OCI-LY7 (cell line): ENCODE data around the gene INPP4A. TPM values are rescaled to one million over a fixed set of nuclear protein-coding genes. Genes with fewer than 3 reads are reported as not detected.

Experiments used
- BruUV-seq: library from RNA; stranded (reverse); fragments of 400-500 nt; replicated peaks from 2 replicates; lab custom pipeline; 2021; lab: Mats Ljungman, UMichigan
- CTCF ChIA-PET: fragments of 300-600 bp; sonication (Branson Sonifier 250); formaldehyde crosslinking; loops from one replicate; lab custom pipeline; 2022; ENCODE audit warnings: antibody characterized with exemption; ENCODE audit not compliant: unreplicated experiment; lab: Charles Lee
- POLR2A ChIA-PET: fragments of 300-600 bp; sonication (Branson Sonifier 250); formaldehyde crosslinking; loops from one replicate; lab custom pipeline; 2022; ENCODE audit warnings: antibody characterized with exemption; lab: Charles Lee
- DNase-seq: peaks from one replicate; pipeline ENCODE4 v3.0.0-alpha.2; 2015; ENCODE audit warnings: low spot score
- H2AFZ ChIP-seq: fragments of 200-600 bp; sonication (generic), shearing (Covaris generic); 2 replicates; pipeline ENCODE4 v1.6.1; 2014; ENCODE audit warnings: mild to moderate bottlenecking, antibody characterized with exemption, low read length, moderate library complexity
- H3K27ac ChIP-seq: fragments of 200-600 bp; sonication (generic); 2 replicates; pipeline ENCODE4 v1.5.1; 2014; ENCODE audit warnings: mixed run types, low read depth, mild to moderate bottlenecking, moderate library complexity, low read length, inconsistent platforms; ENCODE audit not compliant: poor library complexity, severe bottlenecking
- H3K36me3 ChIP-seq: fragments of 200-600 bp; sonication (generic); 2 replicates; pipeline ENCODE4 v1.6.1; 2014; ENCODE audit warnings: mild to moderate bottlenecking, antibody characterized with exemption, low read length, moderate library complexity, mixed read lengths; ENCODE audit not compliant: insufficient read depth
- H3K4me1 ChIP-seq: fragments of 200-600 bp; sonication (generic); 2 replicates; pipeline ENCODE4 v1.5.1; 2014; ENCODE audit warnings: mild to moderate bottlenecking, low read length; ENCODE audit not compliant: insufficient read depth, poor library complexity, severe bottlenecking
- H3K4me2 ChIP-seq: fragments of 200-600 bp; sonication (generic); 2 replicates; pipeline ENCODE4 v1.6.1; 2014; ENCODE audit warnings: mild to moderate bottlenecking, low read length
- H3K4me3 ChIP-seq: fragments of 200-600 bp; sonication (generic); 2 replicates; pipeline ENCODE4 v1.5.1; 2014; ENCODE audit warnings: mild to moderate bottlenecking, low read depth, low read length; ENCODE audit not compliant: poor library complexity, severe bottlenecking
- H3K79me2 ChIP-seq: fragments of 200-600 bp; sonication (generic); 2 replicates; pipeline ENCODE4 v1.6.1; 2016; ENCODE audit warnings: low read depth, mild to moderate bottlenecking, low read length, moderate library complexity, mixed read lengths; ENCODE audit not compliant: insufficient read depth
- H3K9me2 ChIP-seq: fragments of 200-600 bp; sonication (generic); 2 replicates; pipeline ENCODE4 v1.6.1; 2016; ENCODE audit warnings: mild to moderate bottlenecking, low read length, mixed read lengths; ENCODE audit not compliant: insufficient read depth
- H3K9me3 ChIP-seq: fragments of 200-600 bp; sonication (generic); 2 replicates; pipeline ENCODE4 v1.6.1; 2014; ENCODE audit warnings: mild to moderate bottlenecking, mixed run types, low read length, mixed read lengths
- H4K20me1 ChIP-seq: fragments of 200-600 bp; sonication (generic); 2 replicates; pipeline ENCODE4 v1.6.1; 2014; ENCODE audit warnings: mild to moderate bottlenecking, antibody characterized with exemption, low read length, moderate library complexity, mixed read lengths; ENCODE audit not compliant: insufficient read depth
- EZH2phosphoT487 ChIP-seq: fragments of 200-600 bp; sonication (generic); IDR thresholded peaks from 2 replicates; pipeline ENCODE4 v1.6.1; 2018; ENCODE audit warnings: low read depth, borderline replicate concordance, mild to moderate bottlenecking, mixed run types, antibody characterized with exemption, low read length, moderate library complexity, mixed read lengths
- intact Hi-C: fragments of 100-400 bp; cut with micrococcal nuclease; formaldehyde crosslinking; loops from one replicate; pipeline ENCODE4 v1.10.0; 2022; ENCODE audit not compliant: unreplicated experiment
- total RNA-seq, 2 experiments: library from RNA; depleted of rRNA in 1 of 2; stranded (reverse); fragments of >200 nt in 1 of 2; shearing (Covaris generic) in 1 of 2; gene quantifications; 2 replicates each; pipeline ENCODE4 v1.2.3, GENCODE V29; 2014 to 2022
- TF ChIP-seq, protein P1 (sequence below): fragments of 200-600 bp; sonication (generic); conservative IDR thresholded peaks from 2 replicates; pipeline ENCODE4 v1.5.1; 2014; ENCODE audit warnings: mild to moderate bottlenecking, antibody characterized with exemption, low read length, moderate library complexity, mixed read lengths

INPP4A gene
- total RNA-seq, 2 experiments from 2014 or later, result 28.5 to 28.6 TPM

- no peak overlapping the region for H3K4me2 ChIP-seq
- ChIA-PET CTCF (no interaction called here), POLR2A (interaction anchor here (0.7 to 1.0 kb wide), 2 partner anchors 159 to 604 kb away, joined by 3 read pairs; no protein-coding TSS in a partner anchor)
- H3K4me1 ChIP-seq, result no peaks in the 10 kb centered on the region
- H4K20me1 ChIP-seq, result no peaks in the 10 kb centered on the region
- TF ChIP-seq EZH2phosphoT487, result no peak
- TF ChIP-seq, protein P1, sequence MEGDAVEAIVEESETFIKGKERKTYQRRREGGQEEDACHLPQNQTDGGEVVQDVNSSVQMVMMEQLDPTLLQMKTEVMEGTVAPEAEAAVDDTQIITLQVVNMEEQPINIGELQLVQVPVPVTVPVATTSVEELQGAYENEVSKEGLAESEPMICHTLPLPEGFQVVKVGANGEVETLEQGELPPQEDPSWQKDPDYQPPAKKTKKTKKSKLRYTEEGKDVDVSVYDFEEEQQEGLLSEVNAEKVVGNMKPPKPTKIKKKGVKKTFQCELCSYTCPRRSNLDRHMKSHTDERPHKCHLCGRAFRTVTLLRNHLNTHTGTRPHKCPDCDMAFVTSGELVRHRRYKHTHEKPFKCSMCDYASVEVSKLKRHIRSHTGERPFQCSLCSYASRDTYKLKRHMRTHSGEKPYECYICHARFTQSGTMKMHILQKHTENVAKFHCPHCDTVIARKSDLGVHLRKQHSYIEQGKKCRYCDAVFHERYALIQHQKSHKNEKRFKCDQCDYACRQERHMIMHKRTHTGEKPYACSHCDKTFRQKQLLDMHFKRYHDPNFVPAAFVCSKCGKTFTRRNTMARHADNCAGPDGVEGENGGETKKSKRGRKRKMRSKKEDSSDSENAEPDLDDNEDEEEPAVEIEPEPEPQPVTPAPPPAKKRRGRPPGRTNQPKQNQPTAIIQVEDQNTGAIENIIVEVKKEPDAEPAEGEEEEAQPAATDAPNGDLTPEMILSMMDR, result no peak
- no peaks in the 10 kb centered on the region for H3K9me3 ChIP-seq
- no TSS peak for BruUV-seq
- no peak overlapping the region for H3K27ac ChIP-seq
- no peaks in the 10 kb centered on the region for H3K79me2 ChIP-seq
- no peak for DNase-seq
- H2AFZ ChIP-seq, result no peak overlapping the region
- no peaks in the 10 kb centered on the region for H3K9me2 ChIP-seq
- intact Hi-C loops, result loop anchor here (10.0 kb wide), 1 partner anchor 418 kb away; no protein-coding TSS in a partner anchor
- H3K4me3 ChIP-seq, result no peak overlapping the region
- no peaks in the 10 kb centered on the region for H3K36me3 ChIP-seq
Measured at GRCh38 chr2:98416383-98417159, 28.1 kb upstream of the INPP4A start.

- CTCF ChIA-PET, result interaction anchor here (0.6 kb wide), 1 partner anchor 204 kb away, joined by 3 read pairs; no protein-coding TSS in a partner anchor
Measured at GRCh38 chr2:98419544-98419943, 25.1 kb upstream of the INPP4A start.

More at GRCh38 chr2:98419544-98419943, 25.1 kb upstream of the INPP4A start:
- BruUV-seq, result no TSS peak
- no peaks in the 10 kb centered on the region for H3K9me3 ChIP-seq
- no peak overlapping the region for H3K4me3 ChIP-seq
- H3K4me2 ChIP-seq, result no peak overlapping the region
- no peak overlapping the region for H3K27ac ChIP-seq
- no peak for TF ChIP-seq EZH2phosphoT487
- TF ChIP-seq, protein P1, result no peak
- no peaks in the 10 kb centered on the region for H4K20me1 ChIP-seq
- POLR2A ChIA-PET, result interaction anchor here (0.5 to 0.6 kb wide), 2 partner anchors 13 to 25 kb away, joined by 4 to 6 read pairs; partner anchors contain the start of gene INPP4A
- H3K4me1 ChIP-seq, result no peaks in the 10 kb centered on the region
- no peaks in the 10 kb centered on the region for H3K9me2 ChIP-seq
- no peak for DNase-seq
- intact Hi-C loops, result loop anchor here (10.0 kb wide), 1 partner anchor 415 kb away; no protein-coding TSS in a partner anchor
- no peak overlapping the region for H2AFZ ChIP-seq
- no peaks in the 10 kb centered on the region for H3K36me3 ChIP-seq
- H3K79me2 ChIP-seq, result no peaks in the 10 kb centered on the region
